GM18951 (cell line): ENCODE data around the gene PCDHA2.
"Not testable (repeated sequence)": the region's sequence is repeated elsewhere in the genome, so short reads cannot be mapped to it uniquely, and the experiment has no call there.

Experiments used
- POLR2A ChIP-seq: IDR thresholded peaks from 4 replicates; pipeline ENCODE4 v1.6.1; 2011; ENCODE audit warnings: mild to moderate bottlenecking; ENCODE audit not compliant: insufficient read length, insufficient read depth; ENCODE audit errors: extremely low read depth
- in situ Hi-C: fragments of 300-500 bp; cut with MboI; formaldehyde crosslinking; loops from one replicate; pipeline ENCODE4 v1.12.0; 2022; ENCODE audit warnings: low sequenced_read_pairs, mixed read lengths, inconsistent platforms; ENCODE audit not compliant: unreplicated experiment

Gene PCDHA2

DNA sequence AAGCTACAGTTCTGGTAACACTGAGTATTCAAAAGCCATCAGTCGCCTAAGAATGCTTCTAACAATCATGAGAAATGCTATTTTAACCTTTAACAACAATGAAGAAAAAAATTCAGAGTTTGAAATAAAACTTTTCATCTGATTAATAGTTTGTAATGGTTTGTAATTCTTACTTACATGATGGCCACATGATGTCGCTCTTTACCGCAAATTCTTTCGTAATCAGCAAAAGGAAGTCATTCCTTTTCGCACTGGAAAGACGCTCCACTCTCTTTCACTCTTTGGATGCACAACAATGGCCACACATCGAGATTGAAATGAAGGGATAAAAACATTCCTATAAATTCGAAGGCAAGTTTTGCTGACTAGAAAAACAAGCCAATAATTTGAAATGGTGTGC, 39.3 kb downstream of the PCDHA2 start, which contains the start of gene PCDHA7:
PCDHA7 (plus strand) TSS at position 277 of the 400 bp plus-strand sequence; CDS start at position 392, 115 bp downstream.
- in situ Hi-C loops = no loop called here
- TF ChIP-seq POLR2A = no peak

DNA sequence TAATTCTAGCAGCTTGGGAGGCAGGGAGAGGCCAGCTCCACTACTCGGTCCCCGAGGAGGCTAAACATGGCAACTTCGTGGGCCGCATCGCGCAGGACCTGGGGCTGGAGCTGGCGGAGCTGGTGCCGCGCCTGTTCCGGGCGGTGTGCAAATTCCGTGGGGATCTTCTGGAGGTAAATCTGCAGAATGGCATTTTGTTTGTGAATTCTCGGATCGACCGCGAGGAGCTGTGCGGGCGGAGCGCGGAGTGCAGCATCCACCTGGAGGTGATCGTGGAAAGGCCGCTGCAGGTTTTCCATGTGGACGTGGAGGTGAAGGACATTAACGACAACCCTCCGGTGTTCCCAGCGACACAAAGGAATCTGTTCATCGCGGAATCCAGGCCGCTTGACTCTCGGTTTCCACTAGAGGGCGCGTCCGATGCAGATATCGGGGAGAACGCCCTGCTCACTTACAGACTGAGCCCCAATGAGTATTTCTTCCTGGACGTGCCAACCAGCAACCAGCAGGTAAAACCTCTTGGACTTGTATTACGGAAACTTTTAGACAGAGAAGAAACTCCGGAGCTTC, 39.9 kb downstream of the PCDHA2 start:
- in situ Hi-C loops = not testable (repeated sequence)

- no peak for TF ChIP-seq POLR2A
- in situ Hi-C loops = no loop called here
Measured at GRCh38 chr5:140835622-140836510, 41.2 kb downstream of the PCDHA2 start.

DNA sequence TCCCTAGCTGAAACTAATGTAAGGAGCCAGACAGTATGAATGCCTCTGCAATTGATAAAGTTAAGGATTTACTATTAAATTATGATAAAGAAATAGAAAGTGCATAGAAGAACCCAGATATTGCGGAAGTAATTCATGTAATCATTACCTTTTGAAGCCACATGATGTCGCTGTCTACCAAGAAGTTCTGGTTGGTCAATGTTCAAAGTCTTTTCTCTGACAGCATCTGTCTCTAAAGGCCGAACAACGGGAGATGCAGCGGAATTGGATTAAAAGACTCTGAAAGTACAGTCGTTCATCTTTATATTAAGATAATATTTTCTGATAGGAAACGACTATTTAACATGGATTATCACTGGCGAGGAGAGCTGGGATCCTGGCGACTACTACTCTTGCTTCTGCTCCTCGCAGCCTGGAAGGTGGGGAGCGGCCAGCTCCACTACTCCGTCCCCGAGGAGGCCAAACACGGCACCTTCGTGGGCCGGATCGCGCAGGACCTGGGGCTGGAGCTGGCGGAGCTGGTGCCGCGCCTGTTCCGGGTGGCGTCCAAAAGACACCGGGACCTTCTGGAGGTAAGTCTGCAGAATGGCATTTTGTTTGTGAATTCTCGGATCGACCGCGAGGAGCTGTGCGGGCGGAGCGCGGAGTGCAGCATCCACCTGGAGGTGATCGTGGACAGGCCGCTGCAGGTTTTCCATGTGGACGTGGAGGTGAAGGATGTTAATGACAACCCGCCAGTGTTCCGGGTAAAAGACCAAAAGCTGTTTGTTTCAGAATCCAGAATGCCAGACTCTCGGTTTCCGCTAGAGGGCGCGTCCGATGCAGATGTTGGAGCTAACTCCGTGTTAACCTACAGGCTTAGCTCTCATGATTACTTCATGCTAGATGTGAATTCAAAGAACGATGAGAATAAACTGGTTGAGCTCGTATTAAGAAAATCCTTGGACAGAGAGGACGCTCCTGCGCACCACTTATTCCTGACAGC, 46.6 kb downstream of the PCDHA2 start, which contains the start of gene PCDHA8:
PCDHA8 (plus strand) TSS at position 210 of the 985 bp plus-strand sequence; CDS start at position 345, 135 bp downstream.
- no peak for TF ChIP-seq POLR2A
- in situ Hi-C loops = no loop called here

- in situ Hi-C loops = no loop called here
- TF ChIP-seq POLR2A = no peak
Measured at GRCh38 chr5:140842798-140843733, 48.4 kb downstream of the PCDHA2 start.
